Upper lobe of left lung (tissue), 4 donors: ENCODE results near the gene ACTRT2.

Source experiments
- CTCF ChIP-seq, 6 experiments: fragments of 450-650 bp in 4 of 6; fragments of 200-600 bp in 2 of 6; sonication (generic) in 2 of 6; IDR thresholded peaks; one replicate each; pipeline ENCODE4 v1.5.1; 2016 to 2019; ENCODE audit warnings: antibody characterized with exemption in 6 of 6
- EP300 ChIP-seq, 4 donors: sonication (generic); formaldehyde crosslinking; IDR thresholded peaks; one replicate each; pipeline ENCODE4 v1.5.1; 2017; ENCODE audit warnings: antibody characterized with exemption in 4 of 4, control low read depth in 2 of 4
- POLR2A ChIP-seq, 4 donors: fragments of 450-650 bp; IDR thresholded peaks; one replicate each; pipeline ENCODE4 v1.5.1; 2016 to 2017; ENCODE audit warnings: antibody characterized with exemption in 4 of 4, mild to moderate bottlenecking in 2 of 4
- POLR2AphosphoS5 ChIP-seq, 2 donors: sonication (generic); formaldehyde crosslinking; IDR thresholded peaks; one replicate each; pipeline ENCODE4 v1.5.1; 2017; ENCODE audit warnings: antibody characterized with exemption in 2 of 2

- no peak for TF ChIP-seq POLR2AphosphoS5 (IDR thresholded peaks at IDR 0.05)
- peak in 2 of 6 experiments; percentile 9 to 11 for TF ChIP-seq CTCF (IDR thresholded peaks at IDR 0.05)
- no peak for TF ChIP-seq EP300 (IDR thresholded peaks at IDR 0.05)
- no peak for TF ChIP-seq POLR2A (IDR thresholded peaks at IDR 0.05)
Measured at GRCh38 chr1:3069491-3070308, 48.4 kb downstream of the ACTRT2 start.
